DOHH2 (cell line): ENCODE measurements around the gene GARIN6.
A peak's percentile ranks its signal among the peaks of the same experiment; 100 is the strongest.

Source experiments
- H3F3A ChIP-seq: fragments of 200-600 bp; sonication (generic), shearing (Covaris generic); 2 replicates; pipeline ENCODE4 v1.6.0; 2016; ENCODE audit warnings: antibody characterized with exemption, mild to moderate bottlenecking; ENCODE audit not compliant: control insufficient read depth, insufficient read depth
- H3K27ac ChIP-seq: fragments of 200-600 bp; sonication (generic); 2 replicates; pipeline ENCODE4 v1.5.1; 2014; ENCODE audit warnings: low read depth, mild to moderate bottlenecking, low read length, moderate library complexity
- H3K27me3 ChIP-seq: fragments of 200-600 bp; sonication (generic); 2 replicates; pipeline ENCODE4 v1.6.1; 2014; ENCODE audit warnings: mild to moderate bottlenecking, low read length, mixed read lengths; ENCODE audit not compliant: control insufficient read depth
- H3K36me3 ChIP-seq: fragments of 200-600 bp; sonication (generic); 2 replicates; pipeline ENCODE4 v1.6.1; 2014; ENCODE audit warnings: mild to moderate bottlenecking, low read length, moderate library complexity, mixed read lengths; ENCODE audit not compliant: control insufficient read depth
- H3K4me1 ChIP-seq: fragments of 200-600 bp; sonication (generic); 2 replicates; pipeline ENCODE4 v1.6.1; 2014; ENCODE audit warnings: mild to moderate bottlenecking, low read length, mixed read lengths; ENCODE audit not compliant: control insufficient read depth
- H3K4me2 ChIP-seq: fragments of 200-600 bp; sonication (generic); 2 replicates; pipeline ENCODE4 v1.6.0; 2014; ENCODE audit warnings: mild to moderate bottlenecking, low read length, moderate library complexity
- H3K4me3 ChIP-seq: fragments of 200-600 bp; sonication (generic); 2 replicates; pipeline ENCODE4 v1.5.1; 2014; ENCODE audit warnings: mild to moderate bottlenecking, low read length, mixed read lengths
- H3K79me2 ChIP-seq: fragments of 200-600 bp; sonication (generic); 2 replicates; pipeline ENCODE4 v1.6.1; 2014; ENCODE audit warnings: mild to moderate bottlenecking, low read length, mixed read lengths; ENCODE audit not compliant: control insufficient read depth
- H3K9me2 ChIP-seq: fragments of 200-600 bp; sonication (generic); replicated peaks from 2 replicates; pipeline ENCODE4 v1.6.1; 2014; ENCODE audit warnings: mild to moderate bottlenecking, low read length, mixed read lengths; ENCODE audit not compliant: control insufficient read depth
- H3K9me3 ChIP-seq: fragments of 200-600 bp; sonication (generic); 2 replicates; pipeline ENCODE4 v1.6.1; 2014; ENCODE audit warnings: antibody characterized with exemption, low read length, mixed read lengths; ENCODE audit not compliant: control insufficient read depth, insufficient read depth
- H4K20me1 ChIP-seq: fragments of 200-600 bp; sonication (generic); 2 replicates; pipeline ENCODE4 v1.6.0; 2014; ENCODE audit warnings: low read depth, mild to moderate bottlenecking, antibody characterized with exemption, low read length, moderate library complexity; ENCODE audit not compliant: control insufficient read depth, insufficient read depth
- CTCF ChIP-seq: fragments of 200-600 bp; sonication (generic); IDR thresholded peaks from one replicate; pipeline ENCODE4 v1.5.1; 2014; ENCODE audit warnings: antibody characterized with exemption, mild to moderate bottlenecking, low read depth, low read length; ENCODE audit not compliant: poor library complexity, severe bottlenecking
- EZH2phosphoT487 ChIP-seq: fragments of 200-600 bp; sonication (generic); IDR thresholded peaks from 2 replicates; pipeline ENCODE4 v1.6.1; 2017; ENCODE audit warnings: borderline replicate concordance, mild to moderate bottlenecking, antibody characterized with exemption, low read length, moderate library complexity, mixed read lengths

GARIN6 gene

GRCh38 chr12:99647453-99647852, at the start of gene GARIN6:
TSS of gene GARIN6 (plus strand) at chr12:99647753. CDS start at chr12:99648175, 422 bp downstream.
- H3K27me3 ChIP-seq, result no peaks in the 10 kb centered on the region
- H3K79me2 ChIP-seq, result no peaks in the 10 kb centered on the region
- no peak within 1 kb of the TSS for H3K4me2 ChIP-seq
- no peaks in the 10 kb centered on the region for H3K36me3 ChIP-seq
- no peak within 1 kb of the TSS for H3K27ac ChIP-seq
- TF ChIP-seq CTCF, result no peak
- no peak for TF ChIP-seq EZH2phosphoT487
- H3F3A ChIP-seq, result no peaks in the 10 kb centered on the region
- H4K20me1 ChIP-seq, result no peaks in the 10 kb centered on the region
- no peaks in the 10 kb centered on the region for H3K9me2 ChIP-seq
- peaks cover 9% of the 10 kb centered on the region; the same call in 1 of the 2 replicates for H3K9me3 ChIP-seq
- H3K4me3 ChIP-seq, result no peak within 1 kb of the TSS
- no peaks in the 10 kb centered on the region for H3K4me1 ChIP-seq

- no peak for TF ChIP-seq CTCF
- Histone ChIP-seq H3K4me1 (peaks cover 45% of the 10 kb centered on the region), H4K20me1 (no peaks in the 10 kb centered on the region), H3K9me2 (no peaks in the 10 kb centered on the region), H3K79me2 (no peaks in the 10 kb centered on the region), H3K4me2 (no peak overlapping the region), H3F3A (peaks cover 8% of the 10 kb centered on the region), H3K4me3 (peak overlapping the region; percentile 60; the same call in 1 of the 2 replicates), H3K36me3 (peaks cover 58% of the 10 kb centered on the region), H3K9me3 (peaks cover 53% of the 10 kb centered on the region), H3K27me3 (no peaks in the 10 kb centered on the region), H3K27ac (peak overlapping the region; percentile 96)
Measured at GRCh38 chr12:99598785-99599184, 48.8 kb upstream of the GARIN6 start.

- H3K79me2 ChIP-seq, result no peaks in the 10 kb centered on the region
- H3K9me2 ChIP-seq, result no peaks in the 10 kb centered on the region
- peaks cover 45% of the 10 kb centered on the region for H3K4me1 ChIP-seq
- H3K36me3 ChIP-seq, result peaks cover 54% of the 10 kb centered on the region
- H3F3A ChIP-seq, result peaks cover 8% of the 10 kb centered on the region
- H3K27me3 ChIP-seq, result no peaks in the 10 kb centered on the region
- peak overlapping the region; percentile 49 for H3K4me2 ChIP-seq
- H3K27ac ChIP-seq, result peak overlapping the region; percentile 96
- TF ChIP-seq EZH2phosphoT487 (no peak), CTCF (no peak)
- no peaks in the 10 kb centered on the region for H4K20me1 ChIP-seq
- peaks cover 48% of the 10 kb centered on the region for H3K9me3 ChIP-seq
- H3K4me3 ChIP-seq, result peak overlapping the region; percentile 60
Measured at GRCh38 chr12:99600388-99600787, 47.2 kb upstream of the GARIN6 start.
